ENCODE measurements around the gene TNFAIP8L3.

TNFAIP8L3 gene

DNA sequence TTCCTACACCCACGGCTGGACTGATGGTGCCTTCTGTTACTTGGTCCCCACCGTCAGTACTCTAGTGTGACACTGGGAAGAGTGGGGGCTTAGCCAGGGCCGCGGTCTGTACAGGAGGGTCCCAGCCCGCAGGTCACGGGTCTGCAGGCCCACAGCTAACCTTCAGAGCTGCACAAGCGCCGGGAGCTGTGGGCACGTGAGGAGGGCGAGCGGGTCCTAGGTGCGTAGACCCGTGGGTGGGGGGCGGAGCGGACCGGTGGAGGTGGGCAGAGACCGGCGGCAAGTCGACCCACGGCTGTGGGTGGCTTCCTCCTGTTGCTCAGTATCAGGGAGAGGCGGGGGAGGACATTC lies 1.2 kb downstream of the TNFAIP8L3 start:
- H3K79me2 ChIP-seq (ENCODE audit: insufficient read depth, low read depth): no peaks in the 10 kb centered on the region
- H3K4me1 ChIP-seq (ENCODE audit: low read depth, poor library complexity, severe bottlenecking): no peaks in the 10 kb centered on the region
- H3K4me2 ChIP-seq: no peak overlapping the region
- H3K36me3 ChIP-seq (ENCODE audit: insufficient read depth): no peaks in the 10 kb centered on the region
- no peaks in the 10 kb centered on the region for H3K27me3 ChIP-seq (ENCODE audit: insufficient read depth, low read depth)
- H3K9ac ChIP-seq: no peak overlapping the region
- H3K27ac ChIP-seq: no peak overlapping the region
- TF ChIP-seq, protein P1, sequence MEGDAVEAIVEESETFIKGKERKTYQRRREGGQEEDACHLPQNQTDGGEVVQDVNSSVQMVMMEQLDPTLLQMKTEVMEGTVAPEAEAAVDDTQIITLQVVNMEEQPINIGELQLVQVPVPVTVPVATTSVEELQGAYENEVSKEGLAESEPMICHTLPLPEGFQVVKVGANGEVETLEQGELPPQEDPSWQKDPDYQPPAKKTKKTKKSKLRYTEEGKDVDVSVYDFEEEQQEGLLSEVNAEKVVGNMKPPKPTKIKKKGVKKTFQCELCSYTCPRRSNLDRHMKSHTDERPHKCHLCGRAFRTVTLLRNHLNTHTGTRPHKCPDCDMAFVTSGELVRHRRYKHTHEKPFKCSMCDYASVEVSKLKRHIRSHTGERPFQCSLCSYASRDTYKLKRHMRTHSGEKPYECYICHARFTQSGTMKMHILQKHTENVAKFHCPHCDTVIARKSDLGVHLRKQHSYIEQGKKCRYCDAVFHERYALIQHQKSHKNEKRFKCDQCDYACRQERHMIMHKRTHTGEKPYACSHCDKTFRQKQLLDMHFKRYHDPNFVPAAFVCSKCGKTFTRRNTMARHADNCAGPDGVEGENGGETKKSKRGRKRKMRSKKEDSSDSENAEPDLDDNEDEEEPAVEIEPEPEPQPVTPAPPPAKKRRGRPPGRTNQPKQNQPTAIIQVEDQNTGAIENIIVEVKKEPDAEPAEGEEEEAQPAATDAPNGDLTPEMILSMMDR (conservative IDR thresholded peaks at IDR 0.05; ENCODE audit: low read depth, low read length): no peak
- no peak overlapping the region for H2AFZ ChIP-seq (ENCODE audit: low read depth)
- H4K20me1 ChIP-seq (ENCODE audit: insufficient read depth): no peaks in the 10 kb centered on the region
- H3K4me3 ChIP-seq (IDR thresholded peaks at IDR 0.05; ENCODE audit: insufficient read depth, low read depth, low read length): no peak overlapping the region

DNA sequence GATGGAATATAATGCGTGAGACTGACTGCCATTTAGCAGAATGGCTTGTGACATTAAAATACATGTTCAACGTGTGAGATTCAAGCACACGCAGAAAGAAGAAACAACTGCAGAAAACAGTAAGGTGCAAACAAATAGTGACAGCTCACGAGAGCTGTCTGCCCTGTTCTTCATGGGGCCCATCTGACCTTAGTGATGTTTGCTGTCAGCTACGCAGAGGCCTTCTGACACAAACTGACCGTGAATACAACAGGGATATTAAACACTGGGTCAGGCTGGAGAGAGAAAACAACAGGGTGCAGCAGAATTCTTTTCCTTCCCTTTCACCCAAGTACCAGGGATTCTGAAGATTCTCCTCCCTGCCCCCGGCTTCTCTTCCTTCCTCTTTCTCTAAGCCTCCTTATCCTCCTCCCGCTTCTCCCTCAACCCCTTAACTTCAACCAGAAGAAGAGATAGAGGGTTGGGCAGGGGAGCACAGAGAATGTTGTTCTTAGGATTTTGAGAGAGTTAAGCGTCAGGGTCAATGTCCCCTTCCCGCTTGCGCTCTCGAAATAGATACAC lies 2.1 kb downstream of the TNFAIP8L3 start:
- TF ChIP-seq, protein P1 (conservative IDR thresholded peaks at IDR 0.05; ENCODE audit: low read depth, low read length): no peak
- Histone ChIP-seq H3K4me2 (no peak overlapping the region), H3K27me3 (ENCODE audit: insufficient read depth, low read depth) (no peaks in the 10 kb centered on the region), H3K79me2 (ENCODE audit: insufficient read depth, low read depth) (no peaks in the 10 kb centered on the region), H3K36me3 (ENCODE audit: insufficient read depth) (no peaks in the 10 kb centered on the region), H3K9ac (no peak overlapping the region), H3K4me3 (IDR thresholded peaks at IDR 0.05; ENCODE audit: insufficient read depth, low read depth, low read length) (no peak overlapping the region), H3K4me1 (ENCODE audit: low read depth, poor library complexity, severe bottlenecking) (no peaks in the 10 kb centered on the region), H4K20me1 (ENCODE audit: insufficient read depth) (no peaks in the 10 kb centered on the region), H2AFZ (ENCODE audit: low read depth) (no peak overlapping the region), H3K27ac (no peak overlapping the region)

DNA sequence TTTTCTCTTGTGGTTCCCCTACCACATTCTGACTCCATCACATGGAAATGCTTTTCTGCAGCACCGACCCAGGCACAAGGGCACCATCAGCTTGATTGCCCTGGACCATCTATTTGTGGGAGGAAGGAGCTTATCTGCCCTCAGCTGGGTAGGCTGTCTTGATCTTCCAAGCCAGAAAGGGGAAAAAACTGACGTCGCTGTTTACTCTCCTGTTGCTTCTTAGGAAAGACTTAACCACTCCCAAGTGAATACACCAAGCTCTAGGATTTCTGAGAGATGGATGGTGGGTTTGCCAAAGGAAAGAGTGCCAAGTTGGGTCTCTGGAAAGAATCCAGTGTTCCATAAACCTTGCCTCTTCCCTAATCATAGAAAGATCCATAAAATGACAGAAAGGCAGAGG lies 4.0 kb downstream of the TNFAIP8L3 start:
- no peaks in the 10 kb centered on the region for H3K4me1 ChIP-seq (ENCODE audit: low read depth, poor library complexity, severe bottlenecking)

DNA sequence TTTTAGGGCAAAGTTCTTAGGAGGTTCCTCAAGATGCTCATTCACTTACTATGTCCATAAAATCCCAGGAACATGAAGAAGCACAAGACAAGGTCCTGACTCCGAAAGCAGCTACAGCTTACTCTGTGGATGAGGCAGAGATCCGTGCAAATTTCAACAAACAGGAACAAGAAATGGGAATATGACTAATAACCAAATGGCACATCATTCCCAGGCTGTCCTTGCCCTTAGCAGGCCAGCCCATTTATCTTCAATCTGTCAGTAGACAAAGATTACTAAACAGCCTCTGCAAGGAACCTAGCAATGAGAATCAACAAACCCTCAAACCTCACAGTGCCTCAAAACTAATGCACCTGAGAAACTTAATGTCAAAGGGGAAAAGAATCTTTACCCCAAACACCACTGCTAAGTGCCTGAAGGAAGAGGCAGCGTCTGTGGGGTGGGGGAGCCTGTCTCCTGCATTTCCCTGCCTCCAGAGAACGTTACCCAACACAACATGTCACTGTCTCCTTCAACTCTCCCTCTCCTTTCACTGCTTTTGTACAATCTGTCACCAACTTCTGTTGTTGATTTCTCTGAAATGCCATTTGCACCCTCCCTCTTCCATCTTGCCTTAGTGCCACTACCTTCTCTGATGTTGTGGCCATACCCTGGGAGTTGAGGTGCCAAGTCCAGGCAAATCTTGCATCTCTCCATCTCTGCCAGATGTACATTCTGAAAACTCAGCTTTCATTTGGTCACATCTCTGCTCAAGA lies 4.8 kb downstream of the TNFAIP8L3 start:
- no peak overlapping the region for H3K4me2 ChIP-seq
- H2AFZ ChIP-seq (ENCODE audit: low read depth): no peak overlapping the region
- TF ChIP-seq, protein P1 (conservative IDR thresholded peaks at IDR 0.05; ENCODE audit: low read depth, low read length): no peak
- no peaks in the 10 kb centered on the region for H3K36me3 ChIP-seq (ENCODE audit: insufficient read depth)
- H3K27ac ChIP-seq: no peak overlapping the region
- H3K79me2 ChIP-seq (ENCODE audit: insufficient read depth, low read depth): no peaks in the 10 kb centered on the region
- no peak overlapping the region for H3K4me3 ChIP-seq (IDR thresholded peaks at IDR 0.05; ENCODE audit: insufficient read depth, low read depth, low read length)
- H3K9ac ChIP-seq: no peak overlapping the region
- no peaks in the 10 kb centered on the region for H3K4me1 ChIP-seq (ENCODE audit: low read depth, poor library complexity, severe bottlenecking)
- H4K20me1 ChIP-seq (ENCODE audit: insufficient read depth): no peaks in the 10 kb centered on the region
- no peaks in the 10 kb centered on the region for H3K27me3 ChIP-seq (ENCODE audit: insufficient read depth, low read depth)

More for the DNA sequence above, 4.0 kb downstream of the TNFAIP8L3 start:
- Histone ChIP-seq H3K27ac (no peak overlapping the region), H4K20me1 (ENCODE audit: insufficient read depth) (no peaks in the 10 kb centered on the region), H3K9ac (no peak overlapping the region), H3K4me2 (no peak overlapping the region), H3K36me3 (ENCODE audit: insufficient read depth) (no peaks in the 10 kb centered on the region), H2AFZ (ENCODE audit: low read depth) (no peak overlapping the region), H3K4me3 (IDR thresholded peaks at IDR 0.05; ENCODE audit: insufficient read depth, low read depth, low read length) (no peak overlapping the region), H3K27me3 (ENCODE audit: insufficient read depth, low read depth) (no peaks in the 10 kb centered on the region), H3K79me2 (ENCODE audit: insufficient read depth, low read depth) (no peaks in the 10 kb centered on the region)
- TF ChIP-seq, protein P1 (conservative IDR thresholded peaks at IDR 0.05; ENCODE audit: low read depth, low read length): no peak

Data from KMS-11 (cell line).